ENCODE data around the gene NXNL1.

DNA sequence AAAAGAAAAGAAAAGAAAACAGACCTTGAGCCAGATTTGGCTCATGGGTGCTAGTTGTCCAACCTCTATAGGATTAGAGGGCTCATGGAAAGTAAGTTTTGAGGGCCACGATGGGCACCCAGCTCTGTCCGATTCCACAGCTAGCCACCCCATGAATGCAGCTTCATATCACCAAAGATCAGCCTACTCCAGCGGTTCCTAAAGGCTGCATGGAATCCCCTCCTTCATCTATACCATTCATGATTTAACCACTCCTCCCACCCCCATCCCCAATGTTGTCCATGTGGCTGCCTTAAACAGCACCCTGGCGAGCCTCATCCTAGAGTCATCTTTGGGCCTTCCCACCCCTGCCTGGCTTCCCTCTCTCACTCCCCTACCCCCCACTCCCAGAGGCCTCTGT lies 38.8 kb downstream of the NXNL1 start:
- TF ChIP-seq, protein P1, sequence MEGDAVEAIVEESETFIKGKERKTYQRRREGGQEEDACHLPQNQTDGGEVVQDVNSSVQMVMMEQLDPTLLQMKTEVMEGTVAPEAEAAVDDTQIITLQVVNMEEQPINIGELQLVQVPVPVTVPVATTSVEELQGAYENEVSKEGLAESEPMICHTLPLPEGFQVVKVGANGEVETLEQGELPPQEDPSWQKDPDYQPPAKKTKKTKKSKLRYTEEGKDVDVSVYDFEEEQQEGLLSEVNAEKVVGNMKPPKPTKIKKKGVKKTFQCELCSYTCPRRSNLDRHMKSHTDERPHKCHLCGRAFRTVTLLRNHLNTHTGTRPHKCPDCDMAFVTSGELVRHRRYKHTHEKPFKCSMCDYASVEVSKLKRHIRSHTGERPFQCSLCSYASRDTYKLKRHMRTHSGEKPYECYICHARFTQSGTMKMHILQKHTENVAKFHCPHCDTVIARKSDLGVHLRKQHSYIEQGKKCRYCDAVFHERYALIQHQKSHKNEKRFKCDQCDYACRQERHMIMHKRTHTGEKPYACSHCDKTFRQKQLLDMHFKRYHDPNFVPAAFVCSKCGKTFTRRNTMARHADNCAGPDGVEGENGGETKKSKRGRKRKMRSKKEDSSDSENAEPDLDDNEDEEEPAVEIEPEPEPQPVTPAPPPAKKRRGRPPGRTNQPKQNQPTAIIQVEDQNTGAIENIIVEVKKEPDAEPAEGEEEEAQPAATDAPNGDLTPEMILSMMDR (IDR thresholded peaks at IDR 0.05) = no peak
- TF ChIP-seq POLR2A (IDR thresholded peaks at IDR 0.05) (no peak), POLR2AphosphoS5 (IDR thresholded peaks at IDR 0.05) (no peak), EP300 (IDR thresholded peaks at IDR 0.05) (no peak)
